Fibroblast of skin of left quadriceps (primary cell): ENCODE measurements around the gene ZSCAN5A.
"Not testable (repeated sequence)": the region's sequence is repeated elsewhere in the genome, so short reads cannot be mapped to it uniquely, and the experiment has no call there.

ENCODE experiments used
- DNase-seq, 2 experiments: peaks; one replicate each; pipeline ENCODE4 v3.0.0-alpha.2; 2013; ENCODE audit warnings: low read depth in 2 of 2

Gene ZSCAN5A

GRCh38 chr19:56207581-56207980 lies 107.1 kb downstream of the ZSCAN5A start:
- not testable (repeated sequence) for DNase-seq

GRCh38 chr19:56201973-56202372 lies 112.7 kb downstream of the ZSCAN5A start, which contains the start of gene ZSCAN5C:
ZSCAN5C (plus strand) TSS chr19:56202273; CDS start chr19:56205914, 3,641 bp downstream.
- no peak for DNase-seq

DNA sequence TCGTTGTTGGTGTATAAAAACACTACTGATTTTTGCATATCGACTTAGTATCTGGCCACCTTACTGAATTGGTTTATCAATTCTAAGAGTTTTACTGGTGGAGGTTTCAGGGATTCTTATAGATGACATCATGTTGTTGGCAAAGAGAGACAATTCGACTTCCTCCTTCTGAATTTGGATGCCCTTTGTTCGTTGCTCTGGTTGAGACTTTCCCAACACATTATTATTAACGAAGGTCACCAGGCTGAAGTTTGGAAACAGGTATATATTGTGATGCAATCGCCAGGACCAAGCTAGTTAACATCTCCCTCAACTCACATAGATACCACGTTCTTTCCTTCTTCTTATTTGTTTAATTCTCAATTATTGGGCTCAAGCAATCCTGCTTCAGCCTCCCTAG lies 115.0 kb downstream of the ZSCAN5A start:
- DNase-seq = no peak

GRCh38 chr19:56197646-56198045 lies 117.0 kb downstream of the ZSCAN5A start, which contains the start of gene ZSCAN5B:
ZSCAN5B (minus strand) TSS chr19:56197783; CDS start chr19:56193052, 4,731 bp downstream.
- DNase-seq = not testable (repeated sequence)

DNA sequence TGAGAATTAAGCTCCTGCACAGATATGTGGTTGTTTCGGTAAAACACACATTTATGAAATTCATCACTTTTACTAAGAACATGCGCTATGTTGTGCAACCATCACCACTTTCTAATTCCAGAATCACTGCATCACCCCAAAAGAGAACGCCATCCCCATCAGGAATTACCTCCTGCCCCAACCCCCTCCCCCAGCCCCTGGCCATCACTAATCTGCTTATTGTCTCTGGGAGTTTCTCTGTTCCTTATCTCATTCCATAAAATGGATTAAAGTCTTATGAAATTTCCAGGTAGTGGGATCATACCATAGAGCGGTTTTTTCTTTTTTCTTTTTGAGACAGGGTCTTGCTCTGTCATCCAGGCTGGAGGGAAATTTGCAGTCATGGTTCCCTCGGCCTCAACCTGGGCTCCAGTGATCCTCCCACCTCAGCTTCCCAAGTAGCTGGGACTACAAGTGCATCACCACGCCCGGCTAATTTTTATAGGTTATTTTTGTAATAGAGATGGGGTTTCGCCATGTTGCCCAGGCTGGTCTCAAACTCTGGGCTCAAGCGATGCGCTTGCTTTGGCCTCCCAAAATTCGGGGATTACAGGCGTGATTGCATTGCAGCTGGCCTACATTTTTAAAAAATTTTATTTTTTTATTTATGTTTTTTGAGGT lies 120.5 kb downstream of the ZSCAN5A start:
- DNase-seq = no peak

GRCh38 chr19:56191711-56192110 lies 122.9 kb downstream of the ZSCAN5A start:
- DNase-seq = no peak

DNA sequence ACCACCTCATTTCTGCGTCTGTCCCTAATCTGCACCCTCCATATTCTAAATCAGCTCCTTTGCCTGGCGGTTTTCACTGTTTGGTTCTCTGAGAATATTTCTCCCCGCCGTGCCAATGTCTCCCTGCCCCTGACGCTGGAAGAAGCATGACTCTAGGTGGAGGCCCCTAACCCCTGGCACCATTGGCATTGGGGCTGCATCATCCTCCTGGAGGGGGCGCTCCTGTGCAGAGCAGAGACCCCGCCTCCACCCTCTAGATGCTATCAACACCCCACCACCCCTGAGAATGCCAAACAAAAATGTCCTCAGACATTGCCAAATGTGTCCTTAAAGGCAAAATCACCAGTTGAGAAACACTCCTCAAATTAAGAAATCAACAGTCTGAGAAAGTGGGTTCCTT lies 123.5 kb downstream of the ZSCAN5A start:
- no peak for DNase-seq

DNA sequence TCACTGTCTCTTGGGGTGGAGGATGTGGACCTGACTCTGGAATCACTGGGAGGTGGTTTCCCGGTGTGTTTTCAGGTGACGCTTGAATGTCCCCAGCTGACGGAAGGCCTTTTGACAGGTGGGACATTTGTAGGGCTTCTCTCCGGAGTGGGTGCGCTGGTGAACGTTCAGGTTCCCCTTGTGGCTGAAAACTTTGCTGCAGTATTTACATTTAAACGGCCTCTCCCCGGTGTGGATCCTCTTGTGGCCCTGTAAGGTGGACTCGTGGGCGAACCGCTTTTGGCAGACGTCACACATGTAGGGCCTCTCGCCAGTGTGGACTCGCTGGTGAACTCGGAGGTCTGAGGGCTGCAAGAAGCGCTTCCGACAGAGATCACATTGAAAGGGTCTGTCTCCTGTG lies 124.9 kb downstream of the ZSCAN5A start:
- DNase-seq = no peak

DNA sequence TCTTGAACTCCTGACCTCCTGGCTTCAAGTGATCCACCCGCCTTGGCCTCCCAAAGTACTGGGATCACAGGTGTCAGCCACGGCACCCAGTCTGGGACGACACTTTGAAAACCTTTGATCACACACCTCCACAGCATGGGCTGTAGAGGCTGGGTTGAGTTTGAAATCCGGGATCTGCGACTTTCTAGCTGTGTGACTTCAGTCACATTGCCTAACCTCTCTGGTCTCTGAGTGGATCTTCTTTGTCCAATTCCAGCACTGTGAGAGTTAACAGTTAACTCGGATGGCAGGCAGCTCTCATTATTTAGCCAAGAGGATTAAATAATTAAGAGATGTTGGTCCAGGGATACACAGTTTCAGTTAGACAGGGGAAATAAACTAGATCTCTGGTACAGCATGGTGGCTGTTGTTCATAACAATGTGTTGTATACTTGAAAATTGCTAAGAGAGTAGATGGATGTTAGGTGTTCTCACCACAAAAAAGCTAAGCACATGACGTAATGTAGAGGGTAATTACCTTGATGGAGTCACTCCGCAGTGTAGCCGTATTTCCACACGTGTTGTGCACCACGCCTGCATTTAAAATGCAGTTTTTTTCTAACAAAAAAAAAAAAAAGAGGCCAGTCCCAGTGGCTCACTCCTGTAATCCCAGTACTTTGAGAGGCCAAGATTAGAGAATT lies 136.9 kb downstream of the ZSCAN5A start:
- no peak for DNase-seq

DNA sequence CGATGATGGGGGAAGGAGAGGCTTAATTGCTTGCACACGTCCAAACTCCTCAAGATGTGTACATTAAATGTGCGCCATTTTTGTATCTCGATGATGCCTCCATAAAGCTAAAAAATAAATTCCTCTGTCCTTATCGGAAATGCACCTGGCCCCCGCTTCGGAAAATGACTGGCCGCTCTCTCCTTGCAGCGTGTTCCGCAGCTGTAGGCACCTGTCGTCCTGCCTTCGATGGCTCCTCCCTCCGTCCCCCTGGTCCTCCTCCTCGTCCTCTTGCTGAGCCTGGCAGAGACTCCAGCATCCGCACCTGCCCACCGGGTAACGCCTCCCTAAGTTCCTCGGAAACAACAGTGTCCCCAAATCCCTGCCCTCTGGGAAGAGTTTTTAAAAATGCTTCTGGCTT lies 137.8 kb downstream of the ZSCAN5A start:
- DNase-seq = no peak

GRCh38 chr19:56176310-56176709 lies 138.3 kb downstream of the ZSCAN5A start:
- DNase-seq = not testable (repeated sequence)

- not testable (repeated sequence) for DNase-seq
Measured at GRCh38 chr19:56175861-56176307, 138.8 kb downstream of the ZSCAN5A start, which contains the start of gene GALP. GALP (plus strand) TSS chr19:56176008; CDS start chr19:56177109, 1,101 bp downstream.

DNA sequence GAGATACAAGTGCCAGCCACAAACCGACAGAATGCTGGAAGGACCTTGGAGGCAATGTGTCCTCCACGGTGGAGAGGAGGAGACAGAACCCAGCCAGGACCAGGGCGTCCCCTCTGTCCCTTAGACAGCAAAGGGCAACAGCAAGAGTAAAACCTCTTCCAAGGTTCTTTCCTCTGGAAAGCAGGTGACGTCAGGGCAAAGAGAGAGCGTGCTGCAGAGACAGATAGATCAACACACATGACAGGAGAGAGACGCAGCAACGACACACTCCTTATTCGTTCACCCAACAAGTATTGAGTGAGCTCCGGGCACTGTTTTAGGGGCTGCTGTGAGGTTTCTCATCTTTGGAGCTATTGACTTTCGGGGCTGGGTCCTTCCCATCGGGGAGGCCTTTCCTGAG lies 140.1 kb downstream of the ZSCAN5A start:
- no peak for DNase-seq

- DNase-seq = no peak
Measured at GRCh38 chr19:56174086-56174485, 140.6 kb downstream of the ZSCAN5A start.
